Astrocyte (in vitro differentiated cells and primary cell): Measurements from ENCODE around the gene OR5AS1. TPM values are rescaled to one million over a fixed set of nuclear protein-coding genes. Genes with fewer than 3 reads are reported as not detected.

Source experiments
- DNase-seq: peaks from one replicate; pipeline ENCODE4 v3.0.0-alpha.2; 2010; ENCODE audit warnings: low read depth
- FAIRE-seq: peaks from 2 replicates; lab custom pipeline; 2011; peaks lifted over from hg19 to GRCh38; lab: Jason Lieb, UNC
- H2AFZ ChIP-seq: 2 replicates; pipeline ENCODE4 v1.6.0; 2012; ENCODE audit warnings: low read depth, low read length, inconsistent platforms
- H3K27ac ChIP-seq: 2 replicates; pipeline ENCODE4 v1.5.1; 2011; ENCODE audit warnings: low read depth, low read length, inconsistent platforms
- H3K27me3 ChIP-seq: 2 replicates; pipeline ENCODE4 v1.6.0; 2011; ENCODE audit warnings: low read length, inconsistent platforms; ENCODE audit not compliant: insufficient read depth
- H3K36me3 ChIP-seq: 2 replicates; pipeline ENCODE4 v1.5.1; 2011; ENCODE audit warnings: low read length, inconsistent platforms; ENCODE audit not compliant: insufficient read depth
- H3K4me1 ChIP-seq: 2 replicates; pipeline ENCODE4 v1.5.1; 2011; ENCODE audit warnings: low read length, inconsistent platforms; ENCODE audit not compliant: insufficient read depth
- H3K4me2 ChIP-seq: 2 replicates; pipeline ENCODE4 v1.6.0; 2012; ENCODE audit warnings: low read length, inconsistent platforms
- H3K4me3 ChIP-seq: 2 replicates; pipeline ENCODE4 v1.5.1; 2011; ENCODE audit warnings: low read depth, mild to moderate bottlenecking, low read length, inconsistent platforms; ENCODE audit not compliant: insufficient read depth
- H3K79me2 ChIP-seq: 2 replicates; pipeline ENCODE4 v1.6.0; 2012; ENCODE audit warnings: mild to moderate bottlenecking, low read length, inconsistent platforms; ENCODE audit not compliant: insufficient read depth
- H3K9ac ChIP-seq: 2 replicates; pipeline ENCODE4 v1.6.0; 2012; ENCODE audit warnings: mild to moderate bottlenecking, low read length, inconsistent platforms
- H3K9me3 ChIP-seq: 2 replicates; pipeline ENCODE4 v1.5.1; 2012; ENCODE audit warnings: low read depth, mild to moderate bottlenecking, low read length, inconsistent platforms; ENCODE audit not compliant: insufficient read depth
- H4K20me1 ChIP-seq: 2 replicates; pipeline ENCODE4 v1.6.0; 2012; ENCODE audit warnings: low read length, inconsistent platforms; ENCODE audit not compliant: insufficient read depth
- H3K27ac Mint-ChIP-seq: one replicate; pipeline ENCODE4 v1.8.0; 2021; ENCODE audit warnings: mild to moderate bottlenecking, mixed read lengths; ENCODE audit not compliant: unreplicated experiment
- H3K27me3 Mint-ChIP-seq: one replicate; pipeline ENCODE4 v1.8.0; 2021; ENCODE audit warnings: low read depth, mixed read lengths; ENCODE audit not compliant: unreplicated experiment
- H3K36me3 Mint-ChIP-seq: one replicate; pipeline ENCODE4 v1.8.0; 2021; ENCODE audit warnings: low read depth, mixed read lengths; ENCODE audit not compliant: unreplicated experiment
- H3K4me1 Mint-ChIP-seq: one replicate; pipeline ENCODE4 v1.8.0; 2021; ENCODE audit warnings: low read depth, mixed read lengths; ENCODE audit not compliant: unreplicated experiment
- H3K4me3 Mint-ChIP-seq: one replicate; pipeline ENCODE4 v1.8.0; 2021; ENCODE audit warnings: mild to moderate bottlenecking, moderate library complexity, mixed read lengths; ENCODE audit not compliant: unreplicated experiment
- H3K9me3 Mint-ChIP-seq: one replicate; pipeline ENCODE4 v1.8.0; 2021; ENCODE audit warnings: mild to moderate bottlenecking, mixed read lengths; ENCODE audit not compliant: unreplicated experiment
- CTCF ChIP-seq: IDR thresholded peaks from 2 replicates; pipeline ENCODE4 v1.5.1; 2011; ENCODE audit warnings: low read depth, mild to moderate bottlenecking, inconsistent platforms, low read length, moderate library complexity; ENCODE audit not compliant: insufficient read depth
- EZH2 ChIP-seq: IDR thresholded peaks from 2 replicates; pipeline ENCODE4 v1.6.1; 2012; ENCODE audit warnings: mild to moderate bottlenecking, low read length, inconsistent platforms; ENCODE audit not compliant: insufficient read depth
- total RNA-seq: library from RNA; stranded (reverse); gene quantifications from 2 replicates; pipeline ENCODE4 v1.2.1, GENCODE V29; 2021

OR5AS1 gene
- total RNA-seq, 1 donor from 2014 or later: not detected

GRCh38 chr11:56066980-56067379 lies 39.5 kb downstream of the OR5AS1 start:
- no peak overlapping the region for H3K4me3 ChIP-seq
- Mint-ChIP-seq H3K27me3 (no peaks in the 10 kb centered on the region), H3K36me3 (no peaks in the 10 kb centered on the region), H3K4me3 (no peak overlapping the region), H3K9me3 (peaks cover 3% of the 10 kb centered on the region), H3K4me1 (no peaks in the 10 kb centered on the region), H3K27ac (no peak overlapping the region)
- no peak for FAIRE-seq
- no peak overlapping the region for H2AFZ ChIP-seq
- no peaks in the 10 kb centered on the region for H3K4me1 ChIP-seq
- no peaks in the 10 kb centered on the region for H3K27me3 ChIP-seq
- H3K9me3 ChIP-seq: peaks cover 3% of the 10 kb centered on the region
- H3K36me3 ChIP-seq: no peaks in the 10 kb centered on the region
- TF ChIP-seq CTCF: no peak
- no peak for TF ChIP-seq EZH2
- H3K9ac ChIP-seq: no peak overlapping the region
- H4K20me1 ChIP-seq: no peaks in the 10 kb centered on the region
- no peak overlapping the region for H3K4me2 ChIP-seq
- H3K27ac ChIP-seq: no peak overlapping the region
- no peak for DNase-seq
- no peaks in the 10 kb centered on the region for H3K79me2 ChIP-seq

Other genes starting within 250 kb of the OR5AS1 start
- gene OR5D14, start 232.1 kb upstream of the OR5AS1 start, total RNA-seq: not detected in 2 replicates
- not detected in 2 replicates for gene OR5L1, start 216.3 kb upstream of the OR5AS1 start, total RNA-seq
- not detected in 2 replicates for gene OR5D18, start 208.0 kb upstream of the OR5AS1 start, total RNA-seq
- gene OR5L2, start 200.4 kb upstream of the OR5AS1 start, total RNA-seq: not detected in 2 replicates
- not detected in 2 replicates for gene OR5D16, start 188.9 kb upstream of the OR5AS1 start, total RNA-seq
- gene TRIM51, start 144.4 kb upstream of the OR5AS1 start, total RNA-seq: not detected in 2 replicates
- not detected in 2 replicates for gene OR5W2, start 113.1 kb upstream of the OR5AS1 start, total RNA-seq
- gene OR5I1, start 91.3 kb upstream of the OR5AS1 start, total RNA-seq: not detected in 2 replicates
- gene OR10AG1, start 57.7 kb upstream of the OR5AS1 start, total RNA-seq: not detected in 2 replicates
- not detected in 2 replicates for gene OR5F1, start 33.0 kb upstream of the OR5AS1 start, total RNA-seq
- not detected in 2 replicates for gene OR8I2, start 65.7 kb downstream of the OR5AS1 start, total RNA-seq
- gene OR8H2, start 76.0 kb downstream of the OR5AS1 start, total RNA-seq: not detected in 2 replicates
- not detected in 2 replicates for gene OR8H3, start 94.7 kb downstream of the OR5AS1 start, total RNA-seq
- gene OR8J3, start 112.5 kb downstream of the OR5AS1 start, total RNA-seq: not detected in 2 replicates
- not detected in 2 replicates for gene OR8K5, start 132.7 kb downstream of the OR5AS1 start, total RNA-seq
- gene OR5J2, start 149.0 kb downstream of the OR5AS1 start, total RNA-seq: not detected in 2 replicates
- gene OR5T2, start 206.6 kb downstream of the OR5AS1 start, total RNA-seq: not detected in 2 replicates
- not detected in 2 replicates for gene OR5T3, start 224.6 kb downstream of the OR5AS1 start, total RNA-seq
- not detected in 2 replicates for gene OR5T1, start 246.5 kb downstream of the OR5AS1 start, total RNA-seq